Loucy (cell line): Measurements from ENCODE around the gene CYCS.
A peak's percentile ranks its signal among the peaks of the same experiment; 100 is the strongest.

ENCODE experiments used
- H2AFZ ChIP-seq: fragments of 200-600 bp; sonication (generic); 2 replicates; pipeline ENCODE4 v1.6.0; 2016; ENCODE audit warnings: antibody characterized with exemption, mild to moderate bottlenecking, low read length, moderate library complexity
- H3F3A ChIP-seq: fragments of 200-600 bp; 2 replicates; pipeline ENCODE4 v1.6.0; 2016; ENCODE audit warnings: antibody characterized with exemption, low read depth, mild to moderate bottlenecking
- H3K27me3 ChIP-seq: fragments of 200-600 bp; sonication (generic); 2 replicates; pipeline ENCODE4 v1.6.1; 2014; ENCODE audit warnings: low read length, mild to moderate bottlenecking; ENCODE audit not compliant: insufficient read depth, poor library complexity, severe bottlenecking
- H3K36me3 ChIP-seq: fragments of 200-600 bp; sonication (generic); 2 replicates; pipeline ENCODE4 v1.6.1; 2016; ENCODE audit warnings: low read length; ENCODE audit not compliant: insufficient read depth
- H3K4me1 ChIP-seq: fragments of 200-600 bp; sonication (generic); 2 replicates; pipeline ENCODE4 v1.5.1; 2014; ENCODE audit warnings: low read length, mild to moderate bottlenecking; ENCODE audit not compliant: insufficient read depth, poor library complexity, severe bottlenecking
- H3K4me2 ChIP-seq: fragments of 200-600 bp; sonication (generic); 2 replicates; pipeline ENCODE4 v1.6.0; 2014; ENCODE audit warnings: antibody characterized with exemption, low read length, low read depth, mild to moderate bottlenecking; ENCODE audit not compliant: poor library complexity, severe bottlenecking
- H3K4me3 ChIP-seq: fragments of 200-600 bp; sonication (generic); 2 replicates; pipeline ENCODE4 v1.5.1; 2014; ENCODE audit warnings: low read length, mild to moderate bottlenecking, mixed read lengths; ENCODE audit not compliant: poor library complexity, severe bottlenecking
- H3K79me2 ChIP-seq: fragments of 200-600 bp; sonication (generic); 2 replicates; pipeline ENCODE4 v1.6.1; 2014; ENCODE audit warnings: low read length; ENCODE audit not compliant: insufficient read depth
- H3K9ac ChIP-seq: fragments of 200-600 bp; sonication (generic); 2 replicates; pipeline ENCODE4 v1.6.0; 2014; ENCODE audit warnings: mild to moderate bottlenecking, low read depth, low read length, moderate library complexity; ENCODE audit not compliant: poor library complexity, severe bottlenecking
- H3K9me2 ChIP-seq: fragments of 200-600 bp; sonication (generic); replicated peaks from 2 replicates; pipeline ENCODE4 v1.6.1; 2016; ENCODE audit warnings: low read depth, low read length, mixed read lengths
- H3K9me3 ChIP-seq: fragments of 200-600 bp; sonication (generic); 2 replicates; pipeline ENCODE4 v1.6.1; 2014; ENCODE audit warnings: mild to moderate bottlenecking, antibody characterized with exemption, low read length, low read depth; ENCODE audit not compliant: insufficient read depth
- H4K20me1 ChIP-seq: fragments of 200-600 bp; sonication (generic); 2 replicates; pipeline ENCODE4 v1.6.0; 2014; ENCODE audit warnings: antibody characterized with exemption, low read length, mild to moderate bottlenecking; ENCODE audit not compliant: insufficient read depth, poor library complexity, severe bottlenecking
- CTCF ChIP-seq: fragments of 200-600 bp; sonication (generic); conservative IDR thresholded peaks from 2 replicates; pipeline ENCODE4 v1.5.1; 2014; ENCODE audit warnings: mild to moderate bottlenecking, antibody characterized with exemption, low read length
- EZH2phosphoT487 ChIP-seq: fragments of 200-600 bp; IDR thresholded peaks from 2 replicates; pipeline ENCODE4 v1.6.1; 2018; ENCODE audit warnings: antibody characterized with exemption, mild to moderate bottlenecking, moderate library complexity, borderline replicate concordance

Gene CYCS

GRCh38 chr7:25125137-25125946 is at the start of gene CYCS:
Gene CYCS, minus strand, starts transcription at chr7:25125260. Its CDS starts 1,141 bp downstream, at chr7:25124119.
- Histone ChIP-seq H3K4me3 (peak within 1 kb of the TSS; percentile 93), H3K9me3 (no peaks in the 10 kb centered on the region), H2AFZ (peak within 1 kb of the TSS; percentile 86), H3K4me1 (peaks cover 14% of the 10 kb centered on the region), H3K4me2 (peak within 1 kb of the TSS; percentile 78), H3K9ac (peak within 1 kb of the TSS; percentile 95), H3K27me3 (no peaks in the 10 kb centered on the region), H3F3A (no peaks in the 10 kb centered on the region), H3K79me2 (peaks cover 43% of the 10 kb centered on the region), H3K36me3 (peaks cover 23% of the 10 kb centered on the region; the same call in 1 of the 2 replicates), H3K9me2 (no peaks in the 10 kb centered on the region), H4K20me1 (peaks cover 28% of the 10 kb centered on the region)
- TF ChIP-seq CTCF = no peak
- TF ChIP-seq EZH2phosphoT487 = no peak

DNA sequence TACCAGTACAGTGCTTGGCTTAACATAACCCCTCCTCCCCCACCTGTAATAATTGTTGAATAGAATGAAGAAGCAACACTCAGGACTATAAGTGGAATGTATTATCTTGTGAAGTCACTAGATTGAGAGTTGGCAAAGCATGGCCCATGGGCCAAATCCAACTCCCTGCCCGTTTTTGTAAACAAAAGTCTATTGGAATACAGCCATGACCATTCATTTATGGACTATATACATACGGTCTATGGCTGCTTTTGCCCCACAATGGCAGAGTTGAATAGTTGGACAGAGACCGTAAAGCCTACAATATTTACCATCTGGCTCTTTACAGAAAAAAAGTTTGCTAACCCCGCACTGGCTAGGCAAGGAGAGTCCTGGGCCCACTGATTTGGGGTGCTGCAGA is 48.1 kb upstream of the CYCS start:
- Histone ChIP-seq H3K4me2 (no peak overlapping the region), H3K4me1 (no peaks in the 10 kb centered on the region), H3F3A (no peaks in the 10 kb centered on the region), H3K79me2 (no peaks in the 10 kb centered on the region), H4K20me1 (no peaks in the 10 kb centered on the region), H3K9ac (no peak overlapping the region), H3K9me3 (no peaks in the 10 kb centered on the region), H3K36me3 (no peaks in the 10 kb centered on the region), H3K27me3 (no peaks in the 10 kb centered on the region), H3K9me2 (no peaks in the 10 kb centered on the region), H2AFZ (no peak overlapping the region), H3K4me3 (no peak overlapping the region)
- TF ChIP-seq EZH2phosphoT487 = no peak
- no peak for TF ChIP-seq CTCF

- Histone ChIP-seq H2AFZ (no peak overlapping the region), H3K4me2 (no peak overlapping the region)
Measured at GRCh38 chr7:25171516-25171915, 46.5 kb upstream of the CYCS start.

More at GRCh38 chr7:25171516-25171915, 46.5 kb upstream of the CYCS start:
- H3K27me3 ChIP-seq = no peaks in the 10 kb centered on the region
- no peaks in the 10 kb centered on the region for H3K36me3 ChIP-seq
- no peaks in the 10 kb centered on the region for H4K20me1 ChIP-seq
- no peaks in the 10 kb centered on the region for H3K79me2 ChIP-seq
- no peaks in the 10 kb centered on the region for H3F3A ChIP-seq
- no peaks in the 10 kb centered on the region for H3K9me3 ChIP-seq
- TF ChIP-seq CTCF = no peak
- TF ChIP-seq EZH2phosphoT487 = no peak
- H3K4me3 ChIP-seq = no peak overlapping the region
- H3K9ac ChIP-seq = no peak overlapping the region
- no peaks in the 10 kb centered on the region for H3K4me1 ChIP-seq
- H3K9me2 ChIP-seq = no peaks in the 10 kb centered on the region
